Measurements from ENCODE around the gene ZCCHC2.

Gene ZCCHC2

GRCh38 chr18:62523631-62524439 lies 1.0 kb downstream of the ZCCHC2 start:
- Mint-ChIP-seq H3K4me1 (peaks cover 44% of the 10 kb centered on the region), H3K4me3 (peak overlapping the region; percentile 95), H3K27ac (peak overlapping the region; percentile 89), H3K36me3 (no peaks in the 10 kb centered on the region), H3K9me3 (no peaks in the 10 kb centered on the region), H3K27me3 (no peaks in the 10 kb centered on the region)

- Mint-ChIP-seq H3K4me1 (peaks cover 51% of the 10 kb centered on the region), H3K36me3 (no peaks in the 10 kb centered on the region), H3K27ac (peak overlapping the region; percentile 96)
Measured at GRCh38 chr18:62524440-62525200, 1.8 kb downstream of the ZCCHC2 start.

GRCh38 chr18:62525608-62526007 lies 2.8 kb downstream of the ZCCHC2 start:
- Mint-ChIP-seq H3K36me3 (no peaks in the 10 kb centered on the region), H3K27me3 (no peaks in the 10 kb centered on the region), H3K9me3 (no peaks in the 10 kb centered on the region), H3K27ac (peak overlapping the region; percentile 96), H3K4me1 (peaks cover 55% of the 10 kb centered on the region), H3K4me3 (peak overlapping the region; percentile 95)

More at GRCh38 chr18:62524440-62525200, 1.8 kb downstream of the ZCCHC2 start:
- H3K4me3 Mint-ChIP-seq = peak overlapping the region; percentile 95
- H3K27me3 Mint-ChIP-seq = no peaks in the 10 kb centered on the region
- H3K9me3 Mint-ChIP-seq = no peaks in the 10 kb centered on the region

GRCh38 chr18:62526098-62527025 lies 3.5 kb downstream of the ZCCHC2 start:
- no peaks in the 10 kb centered on the region for H3K36me3 Mint-ChIP-seq

GRCh38 chr18:62529597-62529996 lies 6.8 kb downstream of the ZCCHC2 start:
- H3K4me3 Mint-ChIP-seq = no peak overlapping the region
- no peaks in the 10 kb centered on the region for H3K9me3 Mint-ChIP-seq
- peaks cover 73% of the 10 kb centered on the region for H3K4me1 Mint-ChIP-seq
- H3K27ac Mint-ChIP-seq = no peak overlapping the region
- peaks cover 3% of the 10 kb centered on the region for H3K36me3 Mint-ChIP-seq
- no peaks in the 10 kb centered on the region for H3K27me3 Mint-ChIP-seq

More at GRCh38 chr18:62526098-62527025, 3.5 kb downstream of the ZCCHC2 start:
- Mint-ChIP-seq H3K27ac (peak overlapping the region; percentile 96), H3K9me3 (no peaks in the 10 kb centered on the region), H3K4me3 (peak overlapping the region; percentile 95), H3K27me3 (no peaks in the 10 kb centered on the region), H3K4me1 (peaks cover 55% of the 10 kb centered on the region)

GRCh38 chr18:62531078-62531477 lies 8.3 kb downstream of the ZCCHC2 start:
- Mint-ChIP-seq H3K36me3 (peaks cover 4% of the 10 kb centered on the region), H3K27ac (no peak overlapping the region), H3K9me3 (no peaks in the 10 kb centered on the region), H3K4me1 (peaks cover 81% of the 10 kb centered on the region), H3K27me3 (no peaks in the 10 kb centered on the region), H3K4me3 (peak overlapping the region; percentile 39)

DNA sequence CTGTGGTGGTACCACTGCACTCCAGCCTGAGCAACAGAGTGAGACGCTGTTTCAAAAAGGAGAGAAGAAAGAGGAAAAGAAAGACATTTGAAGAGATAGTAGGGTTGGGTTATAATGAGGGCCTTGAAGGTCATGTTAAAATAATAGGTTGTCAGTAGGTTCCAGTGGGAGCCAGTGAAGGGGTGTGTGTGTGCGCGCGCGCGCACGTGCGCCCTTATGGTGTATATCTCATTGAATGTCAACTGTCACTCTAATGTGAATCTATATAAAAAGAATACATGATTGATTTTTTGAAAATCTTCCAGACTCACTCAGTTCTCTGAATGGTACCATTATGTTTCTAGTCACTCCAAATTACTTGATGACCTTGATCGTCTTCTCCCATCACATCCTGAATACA lies 9.1 kb downstream of the ZCCHC2 start:
- Mint-ChIP-seq H3K36me3 (peaks cover 4% of the 10 kb centered on the region), H3K9me3 (no peaks in the 10 kb centered on the region), H3K27ac (no peak overlapping the region), H3K27me3 (no peaks in the 10 kb centered on the region), H3K4me3 (no peak overlapping the region), H3K4me1 (peaks cover 89% of the 10 kb centered on the region)

GRCh38 chr18:62536005-62536404 lies 13.2 kb downstream of the ZCCHC2 start:
- Mint-ChIP-seq H3K27ac (no peak overlapping the region), H3K9me3 (no peaks in the 10 kb centered on the region), H3K4me1 (peaks cover 75% of the 10 kb centered on the region), H3K4me3 (no peak overlapping the region), H3K27me3 (no peaks in the 10 kb centered on the region), H3K36me3 (peaks cover 7% of the 10 kb centered on the region)

- H3K4me1 Mint-ChIP-seq = peaks cover 67% of the 10 kb centered on the region
- no peaks in the 10 kb centered on the region for H3K9me3 Mint-ChIP-seq
- no peaks in the 10 kb centered on the region for H3K27me3 Mint-ChIP-seq
- peaks cover 8% of the 10 kb centered on the region for H3K36me3 Mint-ChIP-seq
- H3K4me3 Mint-ChIP-seq = no peak overlapping the region
- no peak overlapping the region for H3K27ac Mint-ChIP-seq
Measured at GRCh38 chr18:62537042-62537894, 14.4 kb downstream of the ZCCHC2 start.

GRCh38 chr18:62537946-62538345 lies 15.1 kb downstream of the ZCCHC2 start:
- Mint-ChIP-seq H3K9me3 (no peaks in the 10 kb centered on the region), H3K4me3 (no peak overlapping the region), H3K27ac (no peak overlapping the region), H3K36me3 (peaks cover 10% of the 10 kb centered on the region), H3K4me1 (peaks cover 61% of the 10 kb centered on the region), H3K27me3 (no peaks in the 10 kb centered on the region)

GRCh38 chr18:62538881-62539280 lies 16.1 kb downstream of the ZCCHC2 start:
- no peaks in the 10 kb centered on the region for H3K9me3 Mint-ChIP-seq
- peaks cover 58% of the 10 kb centered on the region for H3K4me1 Mint-ChIP-seq
- H3K27ac Mint-ChIP-seq = peak overlapping the region; percentile 53
- H3K27me3 Mint-ChIP-seq = no peaks in the 10 kb centered on the region
- no peak overlapping the region for H3K4me3 Mint-ChIP-seq
- H3K36me3 Mint-ChIP-seq = peaks cover 17% of the 10 kb centered on the region

- Mint-ChIP-seq H3K9me3 (no peaks in the 10 kb centered on the region), H3K4me3 (no peak overlapping the region), H3K27ac (peak overlapping the region; percentile 53), H3K27me3 (no peaks in the 10 kb centered on the region), H3K4me1 (peaks cover 51% of the 10 kb centered on the region), H3K36me3 (peaks cover 17% of the 10 kb centered on the region)
Measured at GRCh38 chr18:62539284-62540165, 16.7 kb downstream of the ZCCHC2 start.

DNA sequence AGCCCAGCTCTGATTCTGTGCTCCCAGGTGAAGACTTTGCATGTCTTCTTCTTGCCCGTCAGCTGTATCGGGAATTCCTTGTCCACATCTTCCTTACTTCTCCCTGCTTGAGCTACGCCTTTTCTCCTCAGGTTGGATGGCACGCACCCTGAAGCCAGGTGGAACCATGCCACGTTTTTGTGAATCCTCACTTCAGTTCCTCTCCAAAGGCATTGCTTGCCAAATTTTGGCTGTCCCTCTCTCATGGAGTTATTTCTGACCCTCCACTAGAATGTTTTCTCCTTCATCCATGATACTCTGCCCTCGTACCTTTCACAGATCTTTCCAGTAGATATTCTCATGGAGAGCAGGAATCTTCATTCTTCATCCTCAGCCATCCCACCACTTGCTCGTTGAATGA lies 20.2 kb downstream of the ZCCHC2 start:
- Mint-ChIP-seq H3K9me3 (no peaks in the 10 kb centered on the region), H3K36me3 (peaks cover 21% of the 10 kb centered on the region), H3K4me1 (peaks cover 17% of the 10 kb centered on the region), H3K27ac (no peak overlapping the region), H3K27me3 (no peaks in the 10 kb centered on the region), H3K4me3 (no peak overlapping the region)

DNA sequence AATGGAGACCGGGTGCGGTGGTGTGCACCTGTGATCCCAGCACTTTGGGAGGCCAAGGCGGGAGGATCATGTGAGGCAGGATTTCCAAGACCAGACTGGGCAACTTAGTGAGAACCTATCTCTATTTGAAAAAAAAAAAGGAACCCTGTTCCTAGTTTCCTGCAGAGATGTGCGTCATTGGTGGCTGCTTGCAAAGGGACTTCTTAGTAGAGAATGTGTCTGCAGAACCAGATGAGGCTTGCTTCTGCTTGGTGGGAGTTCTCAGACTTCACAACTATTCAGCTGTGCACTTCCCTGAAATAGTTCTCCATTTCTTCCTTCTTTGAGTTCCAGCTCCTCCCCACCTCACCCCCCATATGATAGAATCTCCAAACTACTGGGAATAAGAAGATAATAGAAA lies 22.3 kb downstream of the ZCCHC2 start:
- H3K4me1 Mint-ChIP-seq = peaks cover 13% of the 10 kb centered on the region
- no peak overlapping the region for H3K4me3 Mint-ChIP-seq
- peaks cover 18% of the 10 kb centered on the region for H3K36me3 Mint-ChIP-seq
- no peaks in the 10 kb centered on the region for H3K27me3 Mint-ChIP-seq
- H3K9me3 Mint-ChIP-seq = no peaks in the 10 kb centered on the region
- H3K27ac Mint-ChIP-seq = no peak overlapping the region
